Measurements from ENCODE around the gene GAS1. TPM values are rescaled to one million over a fixed set of nuclear protein-coding genes. Genes with fewer than 3 reads are reported as not detected.

The GAS1 gene
- total and polyA plus RNA-seq, 9 donors, result 60.1 to 123 (median 91.1) TPM

GRCh38 chr9:86939891-86940290 lies 7.4 kb downstream of the GAS1 start:
- Histone ChIP-seq H3K4me1 (ENCODE audit: control insufficient read depth, insufficient read depth, low read length) (peaks cover 35% of the 10 kb centered on the region), H3K9me3 (replicated peaks; ENCODE audit: control insufficient read depth, low read depth, low read length) (no peaks in the 10 kb centered on the region), H3K4me3 (ENCODE audit: low read length) (no peak overlapping the region), H3K27ac (ENCODE audit: low read length) (peak overlapping the region; percentile 43), H3K27me3 (ENCODE audit: control insufficient read depth, insufficient read depth, low read length) (no peaks in the 10 kb centered on the region), H3K36me3 (ENCODE audit: control insufficient read depth, insufficient read depth, low read length) (peaks cover 2% of the 10 kb centered on the region)
- peak; percentile 49 for DNase-seq
- no CpG with 5 or more reads among the region's 1 CpG for WGBS (ENCODE audit: insufficient coverage)

GRCh38 chr9:86939321-86939720 lies 8.0 kb downstream of the GAS1 start:
- H3K27ac ChIP-seq (ENCODE audit: low read length), result peak overlapping the region; percentile 43
- no peak overlapping the region for H3K4me3 ChIP-seq (ENCODE audit: low read length)
- H3K9me3 ChIP-seq (replicated peaks; ENCODE audit: control insufficient read depth, low read depth, low read length), result no peaks in the 10 kb centered on the region
- no peaks in the 10 kb centered on the region for H3K36me3 ChIP-seq (ENCODE audit: control insufficient read depth, insufficient read depth, low read length)
- 81% methylated on average over 5 of the region's 5 CpGs for WGBS (ENCODE audit: insufficient coverage)
- peak; percentile 38 for DNase-seq
- peaks cover 35% of the 10 kb centered on the region for H3K4me1 ChIP-seq (ENCODE audit: control insufficient read depth, insufficient read depth, low read length)
- no peaks in the 10 kb centered on the region for H3K27me3 ChIP-seq (ENCODE audit: control insufficient read depth, insufficient read depth, low read length)

DNA sequence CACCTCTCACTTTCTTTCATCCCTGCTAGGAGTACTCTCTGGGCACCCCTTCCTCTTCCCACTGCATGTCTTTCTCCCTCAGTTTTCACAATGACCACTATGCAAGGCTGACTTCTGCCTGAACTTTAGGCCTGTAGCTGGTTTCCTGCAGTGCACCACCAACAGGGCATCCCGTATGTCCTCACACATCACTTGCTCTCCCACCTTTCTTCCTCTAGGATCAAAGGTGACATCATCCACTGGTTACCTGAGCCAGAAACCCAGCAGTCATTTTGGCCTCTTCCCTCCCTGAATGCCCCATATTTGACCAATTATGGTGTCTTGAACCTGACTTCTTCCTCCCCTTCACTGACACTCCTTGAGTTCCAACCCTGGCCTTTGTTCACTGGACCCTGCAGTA lies 8.5 kb downstream of the GAS1 start:
- Histone ChIP-seq H3K27me3 (ENCODE audit: control insufficient read depth, insufficient read depth, low read length) (no peaks in the 10 kb centered on the region), H3K27ac (ENCODE audit: low read length) (peak overlapping the region; percentile 43), H3K4me3 (ENCODE audit: low read length) (no peak overlapping the region), H3K36me3 (ENCODE audit: control insufficient read depth, insufficient read depth, low read length) (no peaks in the 10 kb centered on the region), H3K9me3 (replicated peaks; ENCODE audit: control insufficient read depth, low read depth, low read length) (no peaks in the 10 kb centered on the region), H3K4me1 (ENCODE audit: control insufficient read depth, insufficient read depth, low read length) (peaks cover 35% of the 10 kb centered on the region)
- WGBS (ENCODE audit: insufficient coverage), result 90% methylated on average over 1 of the region's 1 CpG
- DNase-seq, result no peak

DNA sequence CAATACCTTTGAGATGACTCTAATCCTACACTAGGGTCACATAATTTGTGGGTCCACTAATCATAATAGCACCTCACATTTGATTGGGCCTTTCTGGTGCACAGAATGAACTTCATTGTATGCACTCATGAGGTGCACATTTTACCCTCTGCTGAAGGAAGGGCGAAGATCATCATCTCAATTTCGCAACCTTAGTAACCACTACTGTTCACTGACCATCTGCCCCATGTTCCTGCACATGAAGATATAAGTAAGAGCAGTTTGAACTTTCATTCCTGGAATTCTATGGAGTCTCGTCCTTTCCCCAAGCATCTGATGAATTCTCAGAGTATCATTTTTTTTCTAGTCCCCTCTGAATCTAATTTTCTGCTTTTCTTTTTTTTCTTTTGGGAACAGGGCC lies 21.2 kb downstream of the GAS1 start:
- 100% methylated on average over 1 of the region's 3 CpGs for WGBS (ENCODE audit: insufficient coverage)
- no peaks in the 10 kb centered on the region for H3K27me3 ChIP-seq (ENCODE audit: control insufficient read depth, insufficient read depth, low read length)

DNA sequence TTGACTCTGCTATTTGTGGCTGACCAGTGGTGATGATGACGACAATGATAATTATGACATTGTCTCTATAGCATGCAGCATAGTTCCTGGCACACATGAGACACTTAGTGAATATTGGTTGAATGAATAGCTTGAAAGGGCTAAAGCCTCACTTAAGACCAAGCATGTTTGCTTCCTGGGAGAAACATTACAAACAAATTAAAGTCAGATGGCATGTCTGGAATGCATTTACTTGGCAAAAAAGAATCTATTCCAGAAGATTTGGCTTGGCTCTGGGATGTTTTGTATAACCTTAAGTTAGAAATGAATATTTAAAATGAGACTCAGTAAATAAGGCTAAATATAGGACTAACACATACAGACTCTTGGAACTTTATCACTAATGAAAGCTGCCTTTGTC lies 21.6 kb downstream of the GAS1 start:
- peak; percentile 31 for DNase-seq
- WGBS (ENCODE audit: insufficient coverage), result no CpG with 5 or more reads among the region's 1 CpG
- Histone ChIP-seq H3K9me3 (replicated peaks; ENCODE audit: control insufficient read depth, low read depth, low read length) (no peaks in the 10 kb centered on the region), H3K4me1 (ENCODE audit: control insufficient read depth, insufficient read depth, low read length) (peaks cover 6% of the 10 kb centered on the region), H3K27me3 (ENCODE audit: control insufficient read depth, insufficient read depth, low read length) (no peaks in the 10 kb centered on the region), H3K36me3 (ENCODE audit: control insufficient read depth, insufficient read depth, low read length) (no peaks in the 10 kb centered on the region), H3K27ac (ENCODE audit: low read length) (no peak overlapping the region), H3K4me3 (ENCODE audit: low read length) (no peak overlapping the region)

More for the DNA sequence above, 21.2 kb downstream of the GAS1 start:
- no peak overlapping the region for H3K27ac ChIP-seq (ENCODE audit: low read length)
- no peak overlapping the region for H3K4me3 ChIP-seq (ENCODE audit: low read length)
- peaks cover 4% of the 10 kb centered on the region for H3K4me1 ChIP-seq (ENCODE audit: control insufficient read depth, insufficient read depth, low read length)
- no peaks in the 10 kb centered on the region for H3K9me3 ChIP-seq (replicated peaks; ENCODE audit: control insufficient read depth, low read depth, low read length)
- H3K36me3 ChIP-seq (ENCODE audit: control insufficient read depth, insufficient read depth, low read length), result no peaks in the 10 kb centered on the region
- no peak for DNase-seq

GRCh38 chr9:86924206-86924605 lies 23.1 kb downstream of the GAS1 start:
- H3K9me3 ChIP-seq (replicated peaks; ENCODE audit: control insufficient read depth, low read depth, low read length), result no peaks in the 10 kb centered on the region

DNA sequence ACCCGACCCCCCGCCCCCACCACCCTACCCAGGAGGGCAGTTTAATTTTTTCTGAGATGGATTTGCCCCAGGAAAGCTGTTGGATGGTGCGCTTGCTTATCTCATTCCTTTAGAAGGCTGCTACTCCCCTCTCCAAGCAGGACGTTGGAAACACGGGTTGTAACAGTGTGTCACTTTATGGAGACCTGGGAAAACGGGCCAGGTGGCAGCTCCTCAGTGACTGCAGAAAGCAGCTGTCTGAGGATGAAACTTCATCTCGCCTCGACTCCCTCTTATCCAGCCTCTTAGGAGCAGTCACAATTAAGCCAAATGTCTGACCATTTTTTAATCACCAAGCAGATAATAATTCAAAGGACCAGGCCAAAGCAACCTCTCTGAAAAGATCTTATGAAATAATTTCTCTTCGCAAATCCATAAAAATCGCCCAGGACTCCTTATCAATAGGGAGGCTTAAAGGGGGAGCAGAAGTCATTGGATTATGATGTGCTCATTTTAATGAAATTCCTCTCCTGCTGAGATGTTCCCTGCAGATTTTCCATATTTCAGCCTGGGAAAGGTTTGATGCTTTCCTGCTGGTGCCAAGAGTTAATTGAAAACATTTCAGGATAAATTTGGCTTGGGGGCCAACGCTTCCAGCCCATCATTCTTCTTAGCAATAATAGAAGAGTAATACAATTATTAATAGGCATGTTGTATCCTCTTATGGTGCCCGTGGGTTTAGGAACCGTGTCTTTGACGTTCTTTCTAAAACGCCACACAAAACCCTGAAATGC lies 26.0 kb downstream of the GAS1 start:
- no peaks in the 10 kb centered on the region for H3K36me3 ChIP-seq (ENCODE audit: control insufficient read depth, insufficient read depth, low read length)
- 21% methylated on average over 2 of the region's 15 CpGs for WGBS (ENCODE audit: insufficient coverage)
- H3K4me1 ChIP-seq (ENCODE audit: control insufficient read depth, insufficient read depth, low read length), result peaks cover 6% of the 10 kb centered on the region
- H3K27me3 ChIP-seq (ENCODE audit: control insufficient read depth, insufficient read depth, low read length), result no peaks in the 10 kb centered on the region
- peak overlapping the region; percentile 83 for H3K27ac ChIP-seq (ENCODE audit: low read length)
- no peaks in the 10 kb centered on the region for H3K9me3 ChIP-seq (replicated peaks; ENCODE audit: control insufficient read depth, low read depth, low read length)
- peak; percentile 90 for DNase-seq
- no peak overlapping the region for H3K4me3 ChIP-seq (ENCODE audit: low read length)

More at GRCh38 chr9:86924206-86924605, 23.1 kb downstream of the GAS1 start:
- 67% methylated on average over 3 of the region's 5 CpGs for WGBS (ENCODE audit: insufficient coverage)
- H3K36me3 ChIP-seq (ENCODE audit: control insufficient read depth, insufficient read depth, low read length), result no peaks in the 10 kb centered on the region
- H3K27me3 ChIP-seq (ENCODE audit: control insufficient read depth, insufficient read depth, low read length), result no peaks in the 10 kb centered on the region
- H3K4me1 ChIP-seq (ENCODE audit: control insufficient read depth, insufficient read depth, low read length), result peaks cover 6% of the 10 kb centered on the region
- no peak for DNase-seq
- H3K4me3 ChIP-seq (ENCODE audit: low read length), result no peak overlapping the region
- no peak overlapping the region for H3K27ac ChIP-seq (ENCODE audit: low read length)

DNA sequence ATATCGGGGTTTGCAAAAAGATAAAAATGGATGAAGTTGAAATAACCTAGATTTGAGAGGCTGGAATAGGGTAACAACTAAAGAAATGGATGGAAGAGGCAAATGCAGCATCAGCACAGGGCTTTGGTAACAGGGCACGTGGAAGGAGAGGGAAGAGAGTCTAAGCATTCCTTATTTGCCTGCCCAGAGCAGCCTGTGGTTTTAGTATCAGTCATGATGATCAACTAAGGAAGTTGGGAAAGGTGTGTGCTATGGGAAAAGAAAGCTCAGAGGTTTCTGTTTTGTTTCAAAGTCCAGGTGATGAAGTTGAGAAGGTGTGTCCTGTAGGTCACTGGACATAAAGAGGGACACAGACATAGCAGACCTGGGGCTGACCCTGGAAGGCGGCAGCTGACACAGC lies 28.8 kb downstream of the GAS1 start:
- no peak for DNase-seq
- no peaks in the 10 kb centered on the region for H3K36me3 ChIP-seq (ENCODE audit: control insufficient read depth, insufficient read depth, low read length)
- peaks cover 6% of the 10 kb centered on the region for H3K4me1 ChIP-seq (ENCODE audit: control insufficient read depth, insufficient read depth, low read length)
- no peak overlapping the region for H3K27ac ChIP-seq (ENCODE audit: low read length)
- 89% methylated on average over 2 of the region's 3 CpGs for WGBS (ENCODE audit: insufficient coverage)
- H3K4me3 ChIP-seq (ENCODE audit: low read length), result no peak overlapping the region
- peaks cover 2% of the 10 kb centered on the region for H3K9me3 ChIP-seq (replicated peaks; ENCODE audit: control insufficient read depth, low read depth, low read length)
- H3K27me3 ChIP-seq (ENCODE audit: control insufficient read depth, insufficient read depth, low read length), result no peaks in the 10 kb centered on the region

DNA sequence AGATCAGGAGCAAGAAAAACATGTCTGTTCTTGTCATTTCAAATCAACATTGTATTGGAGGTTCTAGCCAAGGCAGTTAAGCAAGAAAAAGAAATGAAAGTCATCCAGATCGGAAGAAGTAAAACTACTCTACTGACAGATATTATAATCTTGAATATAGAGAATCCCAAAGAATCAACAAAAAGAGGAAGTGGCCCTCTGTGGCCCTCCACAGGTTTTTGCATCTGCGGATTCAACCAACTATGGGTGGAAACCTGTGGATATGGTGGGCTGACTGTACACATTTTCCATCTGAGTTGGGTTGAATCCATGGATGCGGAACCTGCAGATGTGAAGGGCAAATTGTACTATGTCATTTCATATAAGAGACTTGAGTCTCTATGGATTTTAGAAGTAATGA lies 35.1 kb downstream of the GAS1 start:
- no peaks in the 10 kb centered on the region for H3K36me3 ChIP-seq (ENCODE audit: control insufficient read depth, insufficient read depth, low read length)
- no peak overlapping the region for H3K4me3 ChIP-seq (ENCODE audit: low read length)
- no peak overlapping the region for H3K27ac ChIP-seq (ENCODE audit: low read length)
- no peaks in the 10 kb centered on the region for H3K4me1 ChIP-seq (ENCODE audit: control insufficient read depth, insufficient read depth, low read length)
- DNase-seq, result no peak
- H3K9me3 ChIP-seq (replicated peaks; ENCODE audit: control insufficient read depth, low read depth, low read length), result peaks cover 11% of the 10 kb centered on the region
- H3K27me3 ChIP-seq (ENCODE audit: control insufficient read depth, insufficient read depth, low read length), result no peaks in the 10 kb centered on the region
- no CpG with 5 or more reads among the region's 3 CpGs for WGBS (ENCODE audit: insufficient coverage)

GRCh38 chr9:86909388-86909787 lies 37.9 kb downstream of the GAS1 start:
- DNase-seq, result peak; percentile 21
- H3K36me3 ChIP-seq (ENCODE audit: control insufficient read depth, insufficient read depth, low read length), result no peaks in the 10 kb centered on the region
- H3K27me3 ChIP-seq (ENCODE audit: control insufficient read depth, insufficient read depth, low read length), result no peaks in the 10 kb centered on the region
- no CpG with 5 or more reads among the region's 2 CpGs for WGBS (ENCODE audit: insufficient coverage)
- H3K9me3 ChIP-seq (replicated peaks; ENCODE audit: control insufficient read depth, low read depth, low read length), result peaks cover 17% of the 10 kb centered on the region
- no peaks in the 10 kb centered on the region for H3K4me1 ChIP-seq (ENCODE audit: control insufficient read depth, insufficient read depth, low read length)
- no peak overlapping the region for H3K27ac ChIP-seq (ENCODE audit: low read length)
- no peak overlapping the region for H3K4me3 ChIP-seq (ENCODE audit: low read length)
